Mucosa of stomach (tissue), 1 donor: ENCODE measurements around the gene LRRC3.
"Not testable (repeated sequence)": the region's sequence is repeated elsewhere in the genome, so short reads cannot be mapped to it uniquely, and the experiment has no call there.

Source experiments
- H3K27me3 ChIP-seq: one replicate; pipeline ENCODE4 v1.7.0; 2013; ENCODE audit warnings: mild to moderate bottlenecking, low read length; ENCODE audit not compliant: control insufficient read depth, insufficient read depth
- H3K36me3 ChIP-seq: one replicate; pipeline ENCODE4 v1.7.0; 2013; ENCODE audit warnings: low read length; ENCODE audit not compliant: control insufficient read depth, insufficient read depth
- H3K4me1 ChIP-seq: one replicate; pipeline ENCODE4 v1.7.0; 2013; ENCODE audit warnings: mild to moderate bottlenecking, low read length; ENCODE audit not compliant: control insufficient read depth, insufficient read depth
- H3K4me3 ChIP-seq: one replicate; pipeline ENCODE4 v1.7.0; 2013; ENCODE audit warnings: low read length
- H3K9ac ChIP-seq: one replicate; pipeline ENCODE4 v1.7.0; 2013; ENCODE audit warnings: mild to moderate bottlenecking, low read length, moderate library complexity
- H3K9me3 ChIP-seq: one replicate; pipeline ENCODE4 v1.7.0; 2013; ENCODE audit warnings: mild to moderate bottlenecking, low read length, moderate library complexity; ENCODE audit not compliant: control insufficient read depth
- donor health status: Pancreatic carcinoma.

Gene LRRC3, protein sequence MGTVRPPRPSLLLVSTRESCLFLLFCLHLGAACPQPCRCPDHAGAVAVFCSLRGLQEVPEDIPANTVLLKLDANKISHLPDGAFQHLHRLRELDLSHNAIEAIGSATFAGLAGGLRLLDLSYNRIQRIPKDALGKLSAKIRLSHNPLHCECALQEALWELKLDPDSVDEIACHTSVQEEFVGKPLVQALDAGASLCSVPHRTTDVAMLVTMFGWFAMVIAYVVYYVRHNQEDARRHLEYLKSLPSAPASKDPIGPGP

DNA sequence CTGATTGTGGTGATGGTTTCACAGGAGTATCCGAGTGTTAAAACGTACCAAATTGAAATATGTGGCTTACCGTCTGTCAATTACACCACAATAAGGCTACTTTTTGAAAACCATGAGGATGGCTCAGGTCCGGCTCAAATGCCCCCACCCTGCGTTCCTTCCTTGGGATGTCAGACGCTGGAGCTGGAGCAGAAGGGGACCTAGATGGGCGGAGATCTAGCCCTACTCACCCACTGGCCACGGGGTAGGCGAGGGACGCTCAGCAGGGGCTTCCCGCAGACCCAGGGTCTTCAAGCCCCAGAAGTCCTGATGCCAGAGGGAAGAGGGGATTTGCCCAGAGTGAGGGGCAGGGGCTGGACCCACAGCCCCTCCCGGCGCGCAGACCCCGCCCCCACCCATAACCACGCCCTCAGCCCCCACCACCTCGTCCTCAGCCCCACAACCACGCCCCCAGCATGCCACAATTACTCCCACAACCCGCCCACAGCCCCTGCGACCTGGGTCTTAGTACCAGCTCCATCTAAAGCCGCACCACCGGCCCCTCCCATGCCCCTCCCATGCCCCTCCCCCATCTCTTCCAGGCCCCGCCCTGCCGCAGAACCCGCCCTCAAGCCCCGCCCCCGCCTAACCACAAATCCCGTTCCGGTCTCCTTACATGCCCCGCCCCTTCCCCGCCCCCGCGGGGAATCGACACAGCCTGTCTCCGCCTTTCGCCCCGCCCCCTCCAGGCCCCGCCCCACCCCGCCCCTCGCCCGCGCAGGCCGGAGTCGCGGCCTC, at the start of gene LRRC3:
Gene LRRC3, plus strand, starts transcription at position 764 of the 777 bp plus-strand sequence. CDS start 1,135 bp downstream, outside the sequence.
- Histone ChIP-seq H3K9me3 (no peaks in the 10 kb centered on the region), H3K27me3 (no peaks in the 10 kb centered on the region), H3K9ac (peak within 1 kb of the TSS; percentile 62), H3K4me3 (peak within 1 kb of the TSS; percentile 22), H3K36me3 (no peaks in the 10 kb centered on the region), H3K4me1 (peaks cover 17% of the 10 kb centered on the region)

DNA sequence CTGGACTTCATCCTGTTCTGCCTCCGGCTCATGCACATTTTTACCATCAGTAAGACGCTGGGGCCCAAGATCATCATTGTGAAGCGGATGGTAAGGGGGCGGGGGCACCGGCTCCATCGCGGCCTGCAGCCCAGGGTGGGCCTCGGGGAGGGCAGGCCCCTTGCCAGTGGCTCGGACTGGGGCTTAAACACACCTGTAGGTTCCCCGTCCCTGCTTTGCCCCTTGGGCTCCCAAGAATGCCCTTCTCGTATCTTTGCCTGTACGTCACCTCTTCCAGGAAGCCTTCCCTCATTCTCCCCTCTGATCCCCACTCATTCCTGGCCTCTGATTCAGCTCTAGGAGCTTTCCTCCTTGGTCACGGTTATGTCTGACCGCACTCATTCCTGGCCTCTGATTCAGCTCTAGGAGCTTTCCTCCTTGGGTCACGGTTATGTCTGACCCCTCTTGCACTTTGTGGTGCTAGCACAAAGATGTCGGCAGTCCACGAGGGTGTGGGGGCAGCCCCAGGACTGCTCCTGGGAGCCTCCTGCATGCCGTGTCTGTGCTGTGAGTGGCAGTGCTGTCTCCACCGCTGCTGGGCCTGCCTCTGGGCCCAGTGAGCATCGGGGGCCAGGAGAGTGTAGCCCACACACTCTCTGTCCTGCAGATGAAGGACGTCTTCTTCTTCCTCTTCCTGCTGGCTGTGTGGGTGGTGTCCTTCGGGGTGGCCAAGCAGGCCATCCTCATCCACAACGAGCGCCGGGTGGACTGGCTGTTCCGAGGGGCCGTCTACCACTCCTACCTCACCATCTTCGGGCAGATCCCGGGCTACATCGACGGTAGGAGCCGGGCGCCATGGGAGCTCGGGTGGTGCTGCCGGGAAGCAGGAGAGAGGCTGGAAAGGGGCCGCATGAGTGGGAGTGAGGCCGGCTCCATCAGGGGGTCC, 49.1 kb upstream of the LRRC3 start:
- H3K27me3 ChIP-seq, result no peaks in the 10 kb centered on the region
- no peaks in the 10 kb centered on the region for H3K9me3 ChIP-seq
- no peaks in the 10 kb centered on the region for H3K36me3 ChIP-seq
- H3K9ac ChIP-seq, result no peak overlapping the region
- H3K4me1 ChIP-seq, result no peaks in the 10 kb centered on the region
- H3K4me3 ChIP-seq, result no peak overlapping the region

- no peaks in the 10 kb centered on the region for H3K27me3 ChIP-seq
- H3K4me1 ChIP-seq, result no peaks in the 10 kb centered on the region
- H3K4me3 ChIP-seq, result no peak overlapping the region
- H3K36me3 ChIP-seq, result no peaks in the 10 kb centered on the region
- no peaks in the 10 kb centered on the region for H3K9me3 ChIP-seq
- no peak overlapping the region for H3K9ac ChIP-seq
These were observed 48.4 kb upstream of the LRRC3 start for GRCh38 chr21:44406953-44407352.

DNA sequence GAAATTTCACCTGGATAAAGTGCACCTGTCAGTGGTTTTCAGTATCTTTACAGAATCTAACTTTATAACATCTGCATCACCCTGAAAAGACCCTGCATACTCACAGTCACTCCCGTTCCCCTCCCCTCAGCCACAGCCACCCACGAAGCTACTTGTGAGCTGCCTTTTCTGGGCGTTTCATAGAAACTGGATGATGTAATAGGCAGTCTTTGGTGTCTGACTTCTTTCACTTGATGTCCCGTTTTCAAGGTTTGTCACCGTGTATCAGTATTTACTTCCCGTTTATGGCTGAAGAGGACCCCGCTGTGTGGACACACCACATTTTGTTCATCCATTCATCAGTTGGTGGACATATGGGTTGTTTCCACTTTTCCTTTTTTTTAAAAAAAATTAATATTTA, 47.8 kb upstream of the LRRC3 start:
- no peaks in the 10 kb centered on the region for H3K9me3 ChIP-seq
- H3K36me3 ChIP-seq, result no peaks in the 10 kb centered on the region
- no peaks in the 10 kb centered on the region for H3K4me1 ChIP-seq
- no peak overlapping the region for H3K9ac ChIP-seq
- H3K4me3 ChIP-seq, result no peak overlapping the region
- no peaks in the 10 kb centered on the region for H3K27me3 ChIP-seq

DNA sequence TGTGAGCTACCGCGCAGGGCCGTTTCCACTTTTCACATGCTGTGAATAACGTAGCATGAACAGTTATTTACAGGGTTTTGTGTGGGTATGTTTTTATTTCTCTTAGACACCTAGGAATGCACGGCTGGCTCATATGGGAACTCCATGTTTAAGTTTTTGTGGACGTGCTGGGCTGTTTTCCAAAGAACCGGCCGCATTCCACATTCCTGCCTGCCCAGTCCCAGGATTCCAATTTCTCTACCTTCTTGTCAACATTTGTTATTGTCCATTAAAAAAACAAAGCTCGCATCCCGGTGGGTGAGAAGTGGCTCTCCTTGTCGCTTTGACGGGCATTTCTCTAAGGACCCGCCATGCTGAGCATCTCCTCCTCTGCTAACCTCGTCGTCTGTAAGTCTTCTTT, 47.1 kb upstream of the LRRC3 start:
- Histone ChIP-seq H3K36me3 (no peaks in the 10 kb centered on the region), H3K27me3 (no peaks in the 10 kb centered on the region), H3K4me1 (no peaks in the 10 kb centered on the region), H3K9me3 (no peaks in the 10 kb centered on the region), H3K4me3 (no peak overlapping the region), H3K9ac (no peak overlapping the region)

GRCh38 chr21:44413566-44414290, 41.6 kb upstream of the LRRC3 start:
- Histone ChIP-seq H3K9me3 (no peaks in the 10 kb centered on the region), H3K9ac (no peak overlapping the region), H3K4me1 (no peaks in the 10 kb centered on the region), H3K4me3 (no peak overlapping the region), H3K27me3 (peaks cover 9% of the 10 kb centered on the region), H3K36me3 (no peaks in the 10 kb centered on the region)

- Histone ChIP-seq H3K27me3 (peaks cover 9% of the 10 kb centered on the region), H3K4me1 (no peaks in the 10 kb centered on the region), H3K9ac (no peak overlapping the region), H3K36me3 (no peaks in the 10 kb centered on the region), H3K9me3 (no peaks in the 10 kb centered on the region), H3K4me3 (no peak overlapping the region)
These were observed 40.8 kb upstream of the LRRC3 start for GRCh38 chr21:44414291-44415072.

DNA sequence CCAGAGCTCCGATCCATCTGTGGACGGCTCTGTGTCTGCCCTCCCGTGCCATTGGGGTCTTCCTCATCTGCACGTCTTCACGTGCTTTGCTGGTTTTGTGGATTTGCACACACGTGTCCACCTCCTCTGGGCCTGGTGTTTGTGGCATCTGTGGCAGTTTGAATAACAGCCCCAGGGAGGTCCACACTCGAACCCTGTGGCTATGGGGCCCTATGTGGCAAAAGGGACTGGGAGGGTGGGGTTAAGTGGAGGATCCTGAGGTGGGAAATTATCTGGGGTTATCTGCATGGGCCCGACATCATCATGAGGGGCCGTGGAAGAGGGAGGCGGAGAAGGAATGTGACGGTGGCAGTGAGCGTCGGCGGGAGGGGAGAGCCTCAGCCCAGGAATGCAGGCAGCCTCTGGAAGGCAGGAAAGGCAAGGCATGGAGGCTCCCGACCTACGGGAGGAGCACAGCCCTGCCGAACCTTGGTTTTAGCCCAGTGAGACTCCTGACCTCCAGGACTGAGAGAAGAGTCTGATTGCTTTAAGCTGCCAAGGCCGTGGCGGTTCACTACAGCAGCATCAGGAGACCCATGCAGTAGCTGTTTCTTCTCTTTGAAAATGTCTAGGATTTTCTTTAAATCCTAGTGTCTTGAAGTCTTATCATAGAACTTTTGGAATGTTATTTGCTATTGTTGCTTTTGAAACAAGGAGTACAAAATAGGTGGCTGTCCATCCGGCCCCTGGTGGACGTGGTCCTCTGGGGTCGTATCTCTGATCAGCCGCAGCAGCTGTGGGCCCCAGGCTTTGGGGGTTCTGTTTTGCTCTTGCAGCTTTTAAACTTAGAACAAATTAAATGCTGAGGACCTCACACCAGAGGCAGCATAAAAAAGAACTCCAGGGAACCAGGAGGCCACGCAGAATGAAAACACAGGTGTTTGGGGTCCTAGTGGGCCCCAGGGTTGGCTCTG, 40.0 kb upstream of the LRRC3 start:
- Histone ChIP-seq H3K36me3 (no peaks in the 10 kb centered on the region), H3K9me3 (no peaks in the 10 kb centered on the region), H3K27me3 (peaks cover 9% of the 10 kb centered on the region), H3K4me1 (no peaks in the 10 kb centered on the region), H3K4me3 (no peak overlapping the region), H3K9ac (no peak overlapping the region)

DNA sequence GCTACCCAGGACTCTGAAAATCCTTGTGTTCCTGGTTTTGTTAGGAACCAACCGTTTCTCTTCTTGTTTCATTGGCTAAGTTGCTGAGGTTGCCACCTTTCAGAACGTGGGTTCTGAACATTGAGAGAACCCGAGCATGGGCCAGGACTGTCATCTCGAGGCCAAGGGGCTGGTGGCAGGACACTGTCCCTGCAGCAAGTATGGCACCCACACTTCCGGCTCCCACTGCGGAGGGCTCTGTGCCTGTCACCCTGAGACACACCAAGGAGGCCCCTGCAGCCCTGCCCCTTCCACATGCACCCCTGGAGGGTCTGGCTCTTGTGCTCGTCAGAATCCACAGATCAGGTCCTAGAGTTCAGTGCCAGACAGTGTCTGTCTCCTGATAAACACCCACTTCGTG, 39.1 kb upstream of the LRRC3 start:
- peaks cover 9% of the 10 kb centered on the region for H3K27me3 ChIP-seq
- no peak overlapping the region for H3K9ac ChIP-seq
- H3K9me3 ChIP-seq, result no peaks in the 10 kb centered on the region
- no peak overlapping the region for H3K4me3 ChIP-seq
- no peaks in the 10 kb centered on the region for H3K36me3 ChIP-seq
- H3K4me1 ChIP-seq, result no peaks in the 10 kb centered on the region

DNA sequence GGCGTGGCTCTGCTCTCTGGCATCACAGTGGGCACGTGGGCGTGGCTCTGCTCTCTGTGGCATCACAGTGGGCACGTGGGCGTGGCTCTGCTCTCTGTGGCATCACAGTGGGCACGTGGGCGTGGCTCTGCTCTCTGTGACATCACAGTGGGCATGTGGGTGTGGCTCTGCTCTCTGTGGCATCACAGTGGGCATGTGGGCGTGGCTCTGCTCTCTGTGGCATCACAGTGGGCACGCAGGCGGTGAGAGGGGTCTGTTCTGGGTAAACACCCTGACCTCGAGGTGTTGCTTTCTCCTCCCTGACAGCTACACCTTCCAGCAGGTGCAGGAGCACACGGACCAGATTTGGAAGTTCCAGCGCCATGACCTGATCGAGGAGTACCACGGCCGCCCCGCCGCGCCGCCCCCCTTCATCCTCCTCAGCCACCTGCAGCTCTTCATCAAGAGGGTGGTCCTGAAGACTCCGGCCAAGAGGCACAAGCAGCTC, 37.6 kb upstream of the LRRC3 start:
- H3K9me3 ChIP-seq, H3K4me1 ChIP-seq, H3K9ac ChIP-seq, H3K36me3 ChIP-seq, H3K4me3 ChIP-seq, H3K27me3 ChIP-seq: not testable (repeated sequence)
